ENCODE data around the gene NUCKS1.

The NUCKS1 gene

GRCh38 chr1:205714190-205714905 is 35.6 kb downstream of the NUCKS1 start:
- Histone ChIP-seq H3K4me3 (ENCODE audit: severe bottlenecking) (no peak overlapping the region), H3K27me3 (ENCODE audit: insufficient read depth, poor library complexity, severe bottlenecking) (no peaks in the 10 kb centered on the region), H3K4me1 (ENCODE audit: insufficient read depth, poor library complexity, severe bottlenecking) (no peaks in the 10 kb centered on the region), H3K36me3 (ENCODE audit: low read depth) (peaks cover 77% of the 10 kb centered on the region), H3K9me3 (ENCODE audit: severe bottlenecking) (no peaks in the 10 kb centered on the region), H3K27ac (ENCODE audit: poor library complexity, severe bottlenecking) (no peak overlapping the region)
- DNase-seq (ENCODE audit: low spot score) (no peak), ATAC-seq (ENCODE audit: low read depth) (0 out of 3 replicates have a peak, but pooled peaks have one; percentile 26)
- TF ChIP-seq, protein P1, sequence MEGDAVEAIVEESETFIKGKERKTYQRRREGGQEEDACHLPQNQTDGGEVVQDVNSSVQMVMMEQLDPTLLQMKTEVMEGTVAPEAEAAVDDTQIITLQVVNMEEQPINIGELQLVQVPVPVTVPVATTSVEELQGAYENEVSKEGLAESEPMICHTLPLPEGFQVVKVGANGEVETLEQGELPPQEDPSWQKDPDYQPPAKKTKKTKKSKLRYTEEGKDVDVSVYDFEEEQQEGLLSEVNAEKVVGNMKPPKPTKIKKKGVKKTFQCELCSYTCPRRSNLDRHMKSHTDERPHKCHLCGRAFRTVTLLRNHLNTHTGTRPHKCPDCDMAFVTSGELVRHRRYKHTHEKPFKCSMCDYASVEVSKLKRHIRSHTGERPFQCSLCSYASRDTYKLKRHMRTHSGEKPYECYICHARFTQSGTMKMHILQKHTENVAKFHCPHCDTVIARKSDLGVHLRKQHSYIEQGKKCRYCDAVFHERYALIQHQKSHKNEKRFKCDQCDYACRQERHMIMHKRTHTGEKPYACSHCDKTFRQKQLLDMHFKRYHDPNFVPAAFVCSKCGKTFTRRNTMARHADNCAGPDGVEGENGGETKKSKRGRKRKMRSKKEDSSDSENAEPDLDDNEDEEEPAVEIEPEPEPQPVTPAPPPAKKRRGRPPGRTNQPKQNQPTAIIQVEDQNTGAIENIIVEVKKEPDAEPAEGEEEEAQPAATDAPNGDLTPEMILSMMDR (IDR thresholded peaks at IDR 0.05; ENCODE audit: poor library complexity, severe bottlenecking): no peak

DNA sequence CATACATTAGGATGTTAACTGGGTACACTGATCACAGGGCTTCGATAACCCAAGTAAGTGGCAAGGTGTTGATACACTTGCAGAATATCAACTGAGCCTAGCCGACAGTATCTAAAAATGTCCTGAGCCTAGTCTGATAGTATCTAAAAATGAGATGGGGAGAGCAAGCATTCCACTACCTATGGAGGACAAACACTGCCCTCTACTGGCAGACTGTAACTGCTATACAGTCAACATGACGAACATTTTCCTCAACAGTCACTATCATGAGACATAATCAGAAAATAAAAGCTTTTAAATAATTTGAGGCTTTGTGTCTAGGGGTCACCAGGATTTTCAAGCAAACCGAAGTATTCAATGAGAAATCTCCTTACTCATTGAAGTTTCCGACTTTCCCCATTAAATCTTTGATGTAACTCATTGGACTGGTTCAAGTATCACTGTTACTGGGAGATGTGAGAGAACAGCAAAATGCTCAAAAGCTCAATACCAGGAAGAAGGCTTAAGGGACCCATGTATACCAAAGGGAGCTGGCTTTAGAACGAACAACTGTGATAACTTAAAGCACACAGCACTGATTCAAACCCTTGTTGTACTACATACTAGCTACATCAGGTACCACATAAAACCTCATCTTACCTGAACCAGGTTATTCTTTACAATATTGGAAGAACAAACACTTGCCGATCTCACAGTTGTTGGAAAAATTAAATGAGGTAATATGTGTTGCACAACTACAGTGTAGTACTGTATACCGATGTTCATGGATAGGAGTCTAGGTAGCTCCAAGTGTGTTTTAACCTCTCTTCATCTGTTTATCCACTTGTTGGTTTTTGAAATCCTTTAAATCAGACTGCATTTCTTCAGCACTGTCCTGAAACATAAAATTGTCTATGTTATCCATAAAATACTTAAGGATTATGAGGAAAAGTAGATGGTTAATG is 38.6 kb downstream of the NUCKS1 start:
- Histone ChIP-seq H3K4me1 (ENCODE audit: insufficient read depth, poor library complexity, severe bottlenecking) (no peaks in the 10 kb centered on the region), H3K9me3 (ENCODE audit: severe bottlenecking) (no peaks in the 10 kb centered on the region), H3K27me3 (ENCODE audit: insufficient read depth, poor library complexity, severe bottlenecking) (no peaks in the 10 kb centered on the region), H3K36me3 (ENCODE audit: low read depth) (peaks cover 62% of the 10 kb centered on the region), H3K27ac (ENCODE audit: poor library complexity, severe bottlenecking) (no peak overlapping the region), H3K4me3 (ENCODE audit: severe bottlenecking) (no peak overlapping the region)
- ATAC-seq (ENCODE audit: low read depth) (peak; percentile 81), DNase-seq (ENCODE audit: low spot score) (no peak)
- TF ChIP-seq, protein P1 (IDR thresholded peaks at IDR 0.05; ENCODE audit: poor library complexity, severe bottlenecking): peak; percentile 92

GRCh38 chr1:205710201-205711062 is 39.5 kb downstream of the NUCKS1 start:
- TF ChIP-seq, protein P1 (IDR thresholded peaks at IDR 0.05; ENCODE audit: poor library complexity, severe bottlenecking): no peak
- H3K4me1 ChIP-seq (ENCODE audit: insufficient read depth, poor library complexity, severe bottlenecking): no peaks in the 10 kb centered on the region
- H3K27ac ChIP-seq (ENCODE audit: poor library complexity, severe bottlenecking): no peak overlapping the region
- peaks cover 52% of the 10 kb centered on the region for H3K36me3 ChIP-seq (ENCODE audit: low read depth)
- H3K9me3 ChIP-seq (ENCODE audit: severe bottlenecking): no peaks in the 10 kb centered on the region
- ATAC-seq (ENCODE audit: low read depth) (no peak), DNase-seq (ENCODE audit: low spot score) (no peak)
- no peaks in the 10 kb centered on the region for H3K27me3 ChIP-seq (ENCODE audit: insufficient read depth, poor library complexity, severe bottlenecking)
- no peak overlapping the region for H3K4me3 ChIP-seq (ENCODE audit: severe bottlenecking)

- TF ChIP-seq, protein P1 (IDR thresholded peaks at IDR 0.05; ENCODE audit: poor library complexity, severe bottlenecking): no peak
- no peak overlapping the region for H3K4me3 ChIP-seq (ENCODE audit: severe bottlenecking)
- H3K36me3 ChIP-seq (ENCODE audit: low read depth): peaks cover 45% of the 10 kb centered on the region
- no peak overlapping the region for H3K27ac ChIP-seq (ENCODE audit: poor library complexity, severe bottlenecking)
- ATAC-seq (ENCODE audit: low read depth) (no peak), DNase-seq (ENCODE audit: low spot score) (no peak)
- no peaks in the 10 kb centered on the region for H3K27me3 ChIP-seq (ENCODE audit: insufficient read depth, poor library complexity, severe bottlenecking)
- no peaks in the 10 kb centered on the region for H3K4me1 ChIP-seq (ENCODE audit: insufficient read depth, poor library complexity, severe bottlenecking)
- no peaks in the 10 kb centered on the region for H3K9me3 ChIP-seq (ENCODE audit: severe bottlenecking)
These were observed 40.3 kb downstream of the NUCKS1 start for GRCh38 chr1:205709640-205710039.
